ENCODE data around the gene RECQL.

The RECQL gene

GRCh38 chr12:21501258-21502163 lies at the start of gene RECQL, which contains the start of gene GOLT1B:
Gene RECQL (minus strand): TSS chr12:21501635. CDS start chr12:21499570, 2,065 bp downstream.
Gene GOLT1B (plus strand): TSS chr12:21501789. CDS start chr12:21501924, 135 bp downstream.
- peak within 1 kb of the TSS; percentile 88 for H3K4me3 ChIP-seq (ENCODE audit: low read depth, low read length)

- H3K4me3 ChIP-seq (ENCODE audit: low read depth, low read length): no peak overlapping the region
Measured at GRCh38 chr12:21547437-21547836, 46.0 kb upstream of the RECQL start.

- H3K4me3 ChIP-seq (ENCODE audit: low read depth, low read length): no peak overlapping the region
Measured at GRCh38 chr12:21546716-21547115, 45.3 kb upstream of the RECQL start.

- no peak overlapping the region for H3K4me3 ChIP-seq (ENCODE audit: low read depth, low read length)
Measured at GRCh38 chr12:21545557-21545956, 44.1 kb upstream of the RECQL start.

GRCh38 chr12:21543151-21543550 lies 41.7 kb upstream of the RECQL start:
- H3K4me3 ChIP-seq (ENCODE audit: low read depth, low read length): no peak overlapping the region

- H3K4me3 ChIP-seq (ENCODE audit: low read depth, low read length): no peak overlapping the region
Measured at GRCh38 chr12:21542403-21542802, 41.0 kb upstream of the RECQL start.

GRCh38 chr12:21541773-21542172 lies 40.3 kb upstream of the RECQL start:
- H3K4me3 ChIP-seq (ENCODE audit: low read depth, low read length): no peak overlapping the region

- no peak overlapping the region for H3K4me3 ChIP-seq (ENCODE audit: low read depth, low read length)
Measured at GRCh38 chr12:21539797-21540196, 38.4 kb upstream of the RECQL start.

- no peak overlapping the region for H3K4me3 ChIP-seq (ENCODE audit: low read depth, low read length)
Measured at GRCh38 chr12:21538061-21538653, 36.7 kb upstream of the RECQL start.

- H3K4me3 ChIP-seq (ENCODE audit: low read depth, low read length): no peak overlapping the region
Measured at GRCh38 chr12:21529456-21529855, 28.0 kb upstream of the RECQL start.

GRCh38 chr12:21528953-21529352 lies 27.5 kb upstream of the RECQL start:
- H3K4me3 ChIP-seq (ENCODE audit: low read depth, low read length): no peak overlapping the region

GRCh38 chr12:21527451-21528180 lies 26.2 kb upstream of the RECQL start:
- H3K4me3 ChIP-seq (ENCODE audit: low read depth, low read length): peak overlapping the region; percentile 56

GRCh38 chr12:21526721-21527345 lies 25.4 kb upstream of the RECQL start:
- peak overlapping the region; percentile 56 for H3K4me3 ChIP-seq (ENCODE audit: low read depth, low read length)

GRCh38 chr12:21526053-21526452 lies 24.6 kb upstream of the RECQL start, which contains the start of gene SPX:
Gene SPX (plus strand): TSS chr12:21526296. CDS start chr12:21526473, 177 bp downstream.
- peak within 1 kb of the TSS; percentile 56 for H3K4me3 ChIP-seq (ENCODE audit: low read depth, low read length)

- H3K4me3 ChIP-seq (ENCODE audit: low read depth, low read length): no peak overlapping the region
Measured at GRCh38 chr12:21523148-21523547, 21.7 kb upstream of the RECQL start.

- no peak overlapping the region for H3K4me3 ChIP-seq (ENCODE audit: low read depth, low read length)
Measured at GRCh38 chr12:21521541-21521940, 20.1 kb upstream of the RECQL start.

GRCh38 chr12:21518451-21518850 lies 17.0 kb upstream of the RECQL start:
- H3K4me3 ChIP-seq (ENCODE audit: low read depth, low read length): no peak overlapping the region

GRCh38 chr12:21516281-21516680 lies 14.8 kb upstream of the RECQL start:
- H3K4me3 ChIP-seq (ENCODE audit: low read depth, low read length): no peak overlapping the region

- H3K4me3 ChIP-seq (ENCODE audit: low read depth, low read length): no peak overlapping the region
Measured at GRCh38 chr12:21509768-21510167, 8.3 kb upstream of the RECQL start.

GRCh38 chr12:21507849-21508248 lies 6.4 kb upstream of the RECQL start:
- no peak overlapping the region for H3K4me3 ChIP-seq (ENCODE audit: low read depth, low read length)

GRCh38 chr12:21505888-21506287 lies 4.5 kb upstream of the RECQL start:
- H3K4me3 ChIP-seq (ENCODE audit: low read depth, low read length): no peak overlapping the region
